Left ventricle myocardium superior (tissue), 1 donor: ENCODE results near the gene SPG11. TPM values are rescaled to one million over a fixed set of nuclear protein-coding genes. Genes with fewer than 3 reads are reported as not detected.
"Not testable (repeated sequence)": the region's sequence is repeated elsewhere in the genome, so short reads cannot be mapped to it uniquely, and the experiment has no call there.

Experiments
- ATAC-seq: fragments of 200-7000 bp; cut with Tn5 transposase; one replicate; pipeline ENCODE4 v1.9.1; 2020; ENCODE audit warnings: mild to moderate bottlenecking, moderate library complexity
- DNase-seq: peaks from one replicate; pipeline ENCODE4 v3.0.0-alpha.2; 2020
- intact Hi-C: fragments of 100-400 bp; cut with micrococcal nuclease; formaldehyde crosslinking; loops from one replicate; pipeline ENCODE4 v1.11.0; 2022
- total RNA-seq: library from RNA; stranded (reverse); fragmentation: NEBNext Ultra II Directional; extraction: Animal tissue kit (Norgen Biotek cat#: 25700); gene quantifications from one replicate; pipeline ENCODE4 v1.2.1, GENCODE V29; 2021
- donor health status: DM: no; HTN: yes; CAD: no; lungs with severe emphysema.

The SPG11 gene
- total RNA-seq, 1 donor from 2014 or later: 40.9 TPM

DNA sequence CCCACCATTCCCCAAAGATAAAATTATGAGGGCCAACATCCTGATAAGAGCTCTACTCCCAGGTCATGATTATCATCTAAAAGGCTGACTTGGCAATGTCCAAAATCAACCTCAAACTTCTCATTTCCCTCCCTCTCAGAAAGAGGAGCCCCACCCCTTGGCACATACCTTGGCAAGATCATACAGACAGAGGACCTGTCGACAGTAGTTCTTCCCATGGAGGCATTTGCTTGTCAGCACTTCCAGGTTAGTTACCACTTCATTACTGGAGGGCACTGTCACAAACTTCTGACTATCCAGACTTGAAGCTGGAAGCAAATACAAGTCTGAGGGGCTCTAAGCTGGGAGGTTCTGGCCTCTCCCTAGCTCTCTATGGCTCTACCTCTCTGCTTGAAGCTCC lies 88.7 kb downstream of the SPG11 start:
- intact Hi-C loops: no loop called here
- ATAC-seq: peak; percentile 57

DNA sequence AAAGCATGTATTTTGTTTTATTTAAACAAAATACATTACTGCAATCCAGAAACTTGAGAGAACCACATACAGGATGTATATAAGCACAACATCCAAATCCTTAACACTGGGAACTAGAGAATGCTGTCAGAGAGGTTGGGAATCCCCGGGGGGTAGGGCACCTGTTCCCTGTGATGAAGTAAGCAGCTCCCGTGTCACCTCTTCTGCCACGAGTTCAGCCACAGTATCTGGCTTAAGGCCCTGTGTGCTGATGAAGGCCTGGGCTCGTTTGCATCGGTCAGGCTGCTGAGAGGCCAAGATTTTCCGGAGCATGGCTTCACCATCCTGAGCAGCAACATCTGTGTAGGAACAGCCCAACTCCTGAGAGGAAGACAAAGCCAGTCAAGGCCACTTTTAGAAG lies 90.1 kb downstream of the SPG11 start:
- intact Hi-C loops: no loop called here
- no peak for ATAC-seq

More for the DNA sequence above, 88.7 kb downstream of the SPG11 start:
- DNase-seq: no peak

DNA sequence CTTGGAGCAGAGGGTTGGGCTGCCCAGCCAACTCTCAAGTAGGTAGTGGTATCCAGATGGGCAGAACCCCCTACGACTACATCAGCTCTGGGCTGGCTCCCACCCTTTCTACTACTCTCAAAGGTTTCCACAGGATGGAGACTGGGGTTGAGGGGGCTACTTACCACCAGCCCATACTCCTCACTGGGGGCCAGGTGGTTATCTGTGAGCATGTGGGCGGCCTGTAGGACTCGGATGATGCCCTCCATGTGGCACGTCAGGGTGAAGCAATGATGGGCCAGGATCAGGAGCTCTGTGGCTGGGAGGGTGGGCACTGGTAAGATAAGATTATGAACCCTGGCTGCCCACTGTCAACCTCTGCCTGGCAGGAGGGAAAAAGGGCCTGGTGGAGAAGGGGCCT lies 93.1 kb downstream of the SPG11 start:
- intact Hi-C loops: no loop called here
- ATAC-seq (no peak), DNase-seq (no peak)

More for the DNA sequence above, 90.1 kb downstream of the SPG11 start:
- no peak for DNase-seq

DNA sequence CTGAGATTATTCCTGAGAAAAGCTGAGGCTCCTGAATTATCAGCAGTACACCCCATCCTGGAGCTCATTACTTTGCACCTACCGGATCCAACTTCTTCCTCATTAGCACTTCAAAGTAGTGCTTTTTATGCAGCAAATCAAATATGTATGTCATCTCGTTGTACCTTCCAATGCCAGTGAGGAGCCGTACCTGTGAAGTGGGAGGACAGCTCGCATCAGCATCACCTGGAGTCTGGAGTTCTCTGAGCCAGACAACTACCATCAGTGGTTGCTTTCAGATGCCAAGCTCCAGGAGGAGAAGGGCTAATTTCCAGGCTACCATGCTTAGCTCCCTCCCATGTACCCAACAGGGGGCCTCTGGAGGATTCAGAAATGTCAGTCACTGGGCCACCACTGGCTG lies 94.1 kb downstream of the SPG11 start:
- ATAC-seq (no peak), DNase-seq (no peak)
- intact Hi-C loops: no loop called here

DNA sequence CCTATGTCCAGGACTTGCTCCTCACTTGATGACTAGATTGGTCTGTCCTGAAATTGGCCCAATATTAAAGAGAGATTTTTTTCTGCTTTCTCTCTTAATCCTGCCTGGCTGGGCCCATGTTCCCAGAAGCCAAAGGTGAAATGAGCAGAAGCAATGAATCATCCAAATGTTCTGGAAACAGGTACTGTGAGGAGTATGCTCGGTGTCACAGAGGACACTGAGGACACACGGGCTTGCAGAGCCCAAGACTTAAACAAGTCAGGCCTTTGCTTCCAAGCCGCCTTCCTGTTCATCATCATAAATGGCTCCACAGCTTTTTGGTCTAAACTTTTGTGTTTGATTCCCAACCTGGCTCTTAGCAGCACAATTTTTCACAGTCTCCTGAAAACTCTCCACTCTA lies 95.1 kb downstream of the SPG11 start:
- intact Hi-C loops: no loop called here

DNA sequence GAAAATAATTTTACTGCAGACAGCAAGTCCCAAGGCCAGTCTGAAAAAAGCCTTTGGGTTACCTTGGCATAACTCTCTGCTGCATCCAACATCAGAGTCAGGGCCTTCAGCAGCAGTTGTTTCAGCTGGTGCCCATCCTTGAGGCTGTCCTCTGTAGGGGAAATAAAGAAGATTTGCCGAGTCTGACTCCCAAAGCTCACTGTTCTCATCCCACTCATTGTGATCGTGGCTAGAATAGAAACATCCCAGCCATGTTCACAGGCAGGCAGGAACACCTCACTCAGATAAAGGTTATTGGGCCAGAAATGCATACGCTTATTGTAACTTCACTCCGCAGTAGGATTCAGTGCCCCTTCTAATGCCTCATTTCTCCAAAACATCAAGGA lies 97.3 kb downstream of the SPG11 start:
- DNase-seq (no peak), ATAC-seq (no peak)
- intact Hi-C loops: no loop called here

More for the DNA sequence above, 95.1 kb downstream of the SPG11 start:
- DNase-seq (no peak), ATAC-seq (no peak)

DNA sequence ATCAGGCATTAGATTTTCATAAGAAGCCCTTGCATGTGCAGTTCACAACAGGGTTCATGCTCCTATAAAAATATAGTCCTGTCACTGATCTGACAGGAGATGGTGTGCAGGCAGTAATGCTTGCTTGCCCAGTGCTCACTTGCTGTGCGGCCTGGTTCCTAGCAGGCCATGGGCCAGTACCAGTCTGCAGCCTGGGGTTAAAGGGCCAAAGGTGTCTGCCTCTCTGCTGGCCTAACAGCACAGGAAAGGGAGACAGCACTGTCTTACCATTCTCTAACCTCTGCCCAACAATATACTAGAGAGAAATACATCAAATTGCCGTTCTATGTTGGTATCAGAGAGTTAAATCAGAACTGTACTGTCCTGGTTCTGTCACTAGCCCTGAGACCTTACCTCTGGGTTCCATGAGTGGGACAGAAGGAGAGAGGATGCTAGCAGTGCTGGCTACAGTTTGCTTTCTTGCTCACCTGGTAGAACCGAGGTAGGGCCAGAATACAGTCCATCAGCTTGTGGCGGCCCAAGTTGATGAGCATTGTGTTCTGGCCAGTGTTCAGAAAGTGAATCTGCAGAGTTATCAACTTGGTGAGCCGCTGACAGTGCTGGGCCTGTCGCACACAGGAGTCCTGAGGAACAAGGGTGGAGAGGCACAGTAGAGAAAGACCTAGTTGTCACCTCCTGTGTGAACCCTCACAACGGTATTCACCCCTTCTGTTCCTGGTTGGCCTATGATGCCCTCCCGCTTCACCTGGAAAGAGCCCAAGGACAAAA lies 97.9 kb downstream of the SPG11 start:
- DNase-seq (no peak), ATAC-seq (no peak)
- intact Hi-C loops: no loop called here

DNA sequence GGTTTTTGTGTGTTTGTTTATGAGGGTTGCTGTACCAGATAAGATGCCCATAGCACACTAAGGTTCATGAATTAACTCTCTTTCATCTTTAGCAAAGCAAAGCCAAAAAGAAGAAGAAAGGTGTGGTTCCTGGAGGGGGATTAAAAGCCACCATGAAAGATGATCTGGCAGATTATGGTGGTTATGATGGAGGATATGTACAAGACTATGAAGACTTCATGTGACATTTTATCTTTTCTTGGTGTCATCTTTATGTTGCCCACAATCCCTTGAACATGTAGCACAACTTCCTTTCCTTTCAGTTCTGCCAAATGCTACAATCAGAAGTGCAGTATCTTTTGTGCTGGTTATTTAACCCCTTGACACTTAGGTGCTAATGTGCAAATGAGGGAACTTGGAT lies 102.5 kb downstream of the SPG11 start:
- intact Hi-C loops, DNase-seq: not testable (repeated sequence)

DNA sequence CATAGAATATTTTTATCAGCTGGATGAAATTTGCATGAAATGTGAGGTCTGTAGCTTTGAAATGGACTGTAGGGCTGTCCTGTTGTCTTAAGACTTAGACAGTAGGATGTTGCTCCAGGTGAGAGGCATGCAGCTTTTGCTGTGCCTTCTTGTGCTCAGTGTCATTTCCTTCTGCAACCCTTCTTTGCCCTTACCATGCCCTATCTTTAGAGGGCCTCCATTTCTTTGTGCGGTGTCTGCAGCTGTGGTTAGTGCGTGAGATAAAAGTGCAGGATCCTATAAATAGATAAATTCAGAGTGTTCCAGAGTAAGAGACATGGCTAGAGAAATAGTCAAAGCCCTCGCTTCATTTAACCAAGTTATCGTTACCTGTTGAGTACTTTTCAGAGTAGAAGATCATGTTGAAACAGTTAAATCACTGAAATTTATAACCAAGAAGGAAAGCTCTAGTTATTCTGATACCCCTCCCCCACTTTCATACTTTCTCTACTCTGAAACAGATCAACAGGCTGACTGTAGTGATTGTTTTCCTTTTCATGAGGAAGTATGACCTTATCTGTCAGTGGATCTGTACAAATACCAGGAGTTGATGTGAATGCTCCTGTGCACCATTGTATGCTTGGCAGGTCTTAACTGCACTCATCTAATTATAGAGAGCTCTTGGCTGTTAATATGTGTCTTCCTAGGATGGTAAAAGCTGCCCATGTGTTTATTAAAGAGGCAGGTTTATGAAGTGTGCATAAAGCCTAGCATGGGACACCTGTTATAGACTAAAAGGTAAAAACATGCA lies 108.3 kb downstream of the SPG11 start:
- peak; percentile 82 for ATAC-seq
- intact Hi-C loops: no loop called here
- DNase-seq: no peak

More for the DNA sequence above, 102.5 kb downstream of the SPG11 start:
- ATAC-seq: not testable (repeated sequence)

DNA sequence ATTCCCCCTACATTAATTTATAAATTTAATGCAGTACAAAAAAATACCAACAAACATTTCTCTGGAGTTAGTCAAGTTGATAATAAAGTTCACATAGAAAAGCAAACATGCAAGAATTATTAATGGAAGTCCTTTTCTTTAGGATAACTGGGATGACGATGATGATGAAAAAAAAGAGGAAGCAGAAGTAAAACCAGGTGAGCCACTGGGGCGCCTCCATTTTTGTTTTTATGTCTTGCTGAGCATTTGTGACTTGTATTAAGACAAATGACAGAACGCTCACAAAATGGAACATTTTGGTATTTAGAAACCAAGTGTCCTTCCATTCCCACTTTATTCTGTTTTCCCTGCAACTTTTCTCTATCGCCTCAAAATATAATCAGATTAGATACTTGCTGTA lies 112.7 kb downstream of the SPG11 start:
- intact Hi-C loops: no loop called here
- ATAC-seq: no peak
- no peak for DNase-seq

DNA sequence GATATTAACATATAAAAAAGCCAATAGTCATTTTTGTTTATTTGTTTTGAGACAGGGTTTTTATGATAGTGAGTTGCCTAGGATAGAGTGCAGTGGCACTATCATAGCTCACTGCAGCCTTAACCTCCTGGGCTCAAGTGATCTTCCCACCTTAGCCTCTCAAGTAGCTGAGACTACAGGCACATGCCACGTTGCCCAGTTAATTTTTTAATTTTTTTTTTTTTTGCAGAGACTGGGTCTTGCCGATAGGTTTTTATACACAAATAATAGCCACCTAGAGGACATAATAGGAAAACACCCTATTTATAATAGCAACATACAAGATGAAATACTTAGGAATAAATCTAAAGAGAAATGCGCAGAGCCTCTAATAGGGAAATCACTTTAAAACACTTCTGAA lies 113.2 kb downstream of the SPG11 start:
- no peak for ATAC-seq
- intact Hi-C loops: no loop called here
- DNase-seq: no peak

DNA sequence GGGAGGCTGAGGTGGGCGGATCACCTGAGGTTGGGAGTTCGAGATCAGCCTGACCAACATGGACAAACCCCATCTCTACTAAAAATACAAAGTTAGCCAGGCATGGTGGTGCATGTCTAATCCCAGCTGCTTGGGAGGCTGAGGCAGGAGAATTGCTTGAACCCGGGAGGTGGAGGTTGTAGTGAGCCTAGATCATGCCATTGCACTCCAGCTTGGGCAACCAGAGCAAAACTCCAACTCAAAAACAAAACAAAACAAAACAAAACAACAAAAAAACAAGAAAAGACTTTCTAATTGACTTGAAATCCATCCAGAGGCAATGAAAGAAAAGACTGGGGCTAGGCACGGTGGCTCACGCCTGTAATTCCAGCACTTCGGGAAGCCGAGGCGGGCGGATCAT lies 114.3 kb downstream of the SPG11 start:
- intact Hi-C loops, ATAC-seq, DNase-seq: not testable (repeated sequence)

DNA sequence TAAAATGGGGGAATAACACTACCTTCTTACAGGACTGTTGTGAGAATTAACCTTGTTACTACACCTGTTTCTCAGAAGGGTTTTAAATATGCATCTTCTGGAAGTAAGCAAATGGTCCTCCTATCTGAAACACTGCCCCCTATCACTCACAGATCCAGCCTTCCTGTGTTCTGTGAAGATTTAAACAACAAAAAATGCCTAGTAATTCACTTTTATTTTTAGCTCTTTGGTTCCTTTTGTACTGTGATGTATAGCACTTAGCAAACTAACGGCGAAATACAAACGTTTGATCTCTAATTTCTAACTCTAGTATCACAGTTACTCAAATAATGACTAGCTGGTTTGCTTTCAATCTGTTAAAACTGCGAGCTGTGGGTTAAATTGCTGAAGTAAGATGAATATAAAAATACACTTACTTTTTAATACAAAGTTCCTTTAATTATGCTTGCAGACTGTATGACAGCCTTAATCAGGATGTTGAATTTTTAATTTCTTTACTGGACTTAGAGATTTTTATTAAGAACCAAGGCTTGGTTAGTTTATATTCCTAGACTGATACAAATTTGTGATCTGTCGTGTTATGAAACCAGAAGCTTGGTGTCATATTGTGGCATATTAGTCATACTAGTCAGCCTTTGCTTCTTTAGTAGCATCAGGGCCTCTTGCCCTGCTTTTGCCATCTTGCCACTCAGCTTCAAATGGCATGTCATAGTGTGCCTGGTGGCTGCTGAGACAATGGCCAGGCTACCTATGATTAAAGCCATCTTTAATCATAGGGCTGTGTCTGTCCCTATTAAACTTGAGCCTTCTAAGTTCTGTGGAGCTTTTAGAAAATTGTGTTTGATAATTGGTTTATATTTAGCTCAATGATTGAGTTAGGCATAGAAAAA lies 117.3 kb downstream of the SPG11 start:
- intact Hi-C loops: no loop called here
- peak; percentile 72 for ATAC-seq
- DNase-seq: no peak

DNA sequence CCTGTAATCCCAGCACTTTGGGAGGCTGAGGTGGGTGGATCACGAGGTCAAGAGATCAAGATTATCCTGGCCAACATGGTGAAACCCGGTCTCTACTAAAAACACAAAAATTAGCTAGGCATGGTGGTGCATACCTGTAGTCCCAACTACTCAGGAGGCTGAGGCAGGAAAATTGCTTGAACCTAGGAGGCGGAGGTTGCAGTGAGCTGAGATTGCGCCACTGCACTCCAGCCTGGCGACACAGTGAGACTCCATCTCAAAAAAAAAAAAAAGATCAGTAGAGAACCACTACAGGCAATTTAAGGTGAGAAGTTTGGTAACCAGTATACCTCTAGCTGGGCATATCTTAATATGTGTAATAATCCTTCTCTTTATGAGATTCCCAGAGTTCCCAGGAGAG lies 118.7 kb downstream of the SPG11 start:
- DNase-seq, intact Hi-C loops, ATAC-seq: not testable (repeated sequence)

DNA sequence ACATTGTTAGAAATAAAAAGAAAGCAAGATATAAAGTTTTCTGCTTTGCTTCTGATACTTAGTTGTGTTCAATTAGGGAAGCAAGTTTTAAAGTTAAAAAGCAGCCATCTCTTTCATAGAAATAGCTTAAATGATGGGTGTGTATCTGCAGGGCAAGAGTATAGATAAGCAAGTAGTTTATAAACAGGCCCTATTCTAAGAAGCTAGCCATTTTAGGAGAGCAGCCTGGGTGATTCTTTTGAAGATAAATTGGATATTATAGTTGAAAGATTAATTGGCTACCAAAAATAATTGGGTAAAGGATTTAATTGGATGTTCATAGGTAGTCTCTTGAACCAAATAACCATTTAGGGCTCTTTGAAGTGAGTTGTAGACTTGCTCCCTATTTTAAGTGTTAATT lies 120.9 kb downstream of the SPG11 start:
- intact Hi-C loops: no loop called here
- DNase-seq (no peak), ATAC-seq (no peak)

DNA sequence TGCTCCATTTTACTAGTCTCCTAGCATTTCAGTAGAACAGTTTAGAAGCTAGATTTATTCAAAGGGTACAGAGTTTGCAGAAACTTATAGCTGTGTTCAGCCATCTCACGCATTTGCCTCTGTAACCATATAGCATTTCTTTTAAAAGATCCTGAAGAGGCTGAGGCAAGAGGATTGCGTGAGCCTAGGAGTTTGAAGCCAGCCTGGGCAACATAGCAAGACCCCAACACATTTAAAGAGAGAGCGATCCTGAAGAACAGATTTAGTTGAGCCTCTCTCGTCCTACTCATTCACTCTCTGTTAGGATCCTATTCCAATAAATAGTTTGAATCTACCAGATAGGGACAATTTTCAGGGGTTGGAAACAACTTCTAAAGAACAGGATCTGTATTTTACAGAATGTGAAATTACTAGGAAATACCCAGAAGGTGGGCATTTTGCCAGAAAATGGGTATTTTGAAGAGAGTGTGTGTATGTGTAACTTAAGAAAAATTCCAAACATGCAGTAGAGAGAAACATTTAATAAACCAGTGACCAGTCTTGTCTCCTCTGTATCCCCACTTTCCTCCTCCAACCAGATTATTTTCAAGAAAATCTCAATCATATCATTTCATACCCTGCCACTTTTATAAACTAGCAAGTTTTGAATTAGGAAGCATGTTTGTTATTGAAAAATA lies 122.0 kb downstream of the SPG11 start:
- DNase-seq: no peak
- ATAC-seq: no peak
- intact Hi-C loops: no loop called here

DNA sequence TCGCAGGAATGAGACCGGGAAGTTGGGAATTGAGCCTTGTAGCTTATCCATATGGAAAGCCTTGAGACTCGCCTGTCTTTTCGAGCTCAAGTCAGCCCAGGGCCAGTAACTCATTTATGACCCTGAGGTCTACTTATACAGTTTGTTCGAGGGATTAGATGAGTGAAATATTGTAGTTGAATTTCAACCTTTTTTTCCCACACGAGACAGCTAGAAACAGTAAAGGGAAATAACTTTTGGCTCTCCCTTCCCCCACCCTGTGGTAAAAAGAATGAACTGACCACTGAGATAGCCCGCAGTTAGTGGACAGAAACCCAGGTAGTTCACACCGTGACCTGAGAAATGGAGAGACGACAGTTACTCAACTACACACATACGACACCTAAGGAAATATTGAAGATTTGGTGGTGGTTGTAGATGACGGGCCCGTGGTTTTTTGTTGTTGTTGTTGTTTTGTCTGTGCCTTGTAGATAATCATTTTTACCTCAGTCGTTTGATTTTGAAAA lies 125.7 kb downstream of the SPG11 start:
- no peak for ATAC-seq
- no peak for DNase-seq
- intact Hi-C loops: no loop called here

DNA sequence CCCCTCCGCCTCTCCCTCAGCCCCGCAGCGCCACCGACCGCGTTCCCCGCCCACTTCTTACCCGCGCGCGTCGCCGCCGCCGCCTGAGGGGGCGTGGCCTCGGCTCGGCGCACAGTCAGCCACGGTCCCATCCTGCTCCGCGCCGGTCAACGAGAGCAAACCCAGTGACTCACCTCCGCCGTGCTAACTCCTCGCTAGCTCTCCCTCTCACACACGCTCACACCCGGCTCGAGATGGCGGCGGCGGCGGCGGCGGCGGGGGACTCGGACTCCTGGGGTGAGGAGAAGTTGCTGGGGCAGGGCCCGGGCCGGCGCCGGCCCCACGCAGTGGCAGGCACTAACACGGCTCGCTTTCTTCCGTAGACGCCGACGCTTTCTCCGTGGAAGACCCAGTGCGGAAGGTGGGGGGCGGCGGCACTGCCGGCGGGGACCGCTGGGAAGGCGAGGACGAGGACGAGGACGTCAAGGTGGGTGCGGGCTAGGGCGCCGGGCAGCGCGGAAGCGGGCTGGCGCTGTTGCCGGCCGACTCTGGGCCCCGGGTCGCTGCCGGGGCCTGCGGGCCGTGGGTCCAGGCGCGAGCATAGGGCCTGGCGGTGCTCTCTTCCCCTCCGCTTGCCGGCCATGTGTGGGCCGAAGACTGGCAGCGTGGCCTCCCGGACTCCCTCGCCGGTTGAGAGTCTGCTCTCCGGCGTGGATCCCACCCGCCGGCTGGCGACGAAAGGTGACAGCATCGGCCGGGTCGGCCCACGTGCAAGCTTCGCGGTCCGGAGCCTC lies 126.3 kb downstream of the SPG11 start, which contains the start of gene EIF3J:
EIF3J (plus strand) TSS at position 186 of the 773 bp plus-strand sequence; CDS start at position 234, 48 bp downstream.
- intact Hi-C loops: no loop called here
- DNase-seq (peak; percentile 97), ATAC-seq (peak; percentile 94)
